ENCODE results near the gene PCDH10. TPM values are rescaled to one million over a fixed set of nuclear protein-coding genes. Genes with fewer than 3 reads are reported as not detected.

Gene PCDH10
- total RNA-seq, 1 donor from 2014 or later: 21.3 TPM

- Mint-ChIP-seq H3K36me3 (no peaks in the 10 kb centered on the region), H3K9me3 (no peaks in the 10 kb centered on the region)
Measured at GRCh38 chr4:133178956-133179355, 29.9 kb downstream of the PCDH10 start.

GRCh38 chr4:133186210-133186609 is 37.1 kb downstream of the PCDH10 start:
- Mint-ChIP-seq H3K9me3 (no peaks in the 10 kb centered on the region), H3K4me1 (no peaks in the 10 kb centered on the region), H3K4me3 (no peak overlapping the region), H3K27ac (no peak overlapping the region), H3K27me3 (ENCODE audit: low read depth) (no peaks in the 10 kb centered on the region), H3K36me3 (no peaks in the 10 kb centered on the region)
- no peak for DNase-seq (ENCODE audit: low spot score in 2 of 2, unreplicated experiment in 2 of 2)
- TF ChIP-seq CTCF (IDR thresholded peaks at IDR 0.05; ENCODE audit: unreplicated experiment): no peak

More at GRCh38 chr4:133178956-133179355, 29.9 kb downstream of the PCDH10 start:
- TF ChIP-seq CTCF (IDR thresholded peaks at IDR 0.05; ENCODE audit: unreplicated experiment): no peak
- DNase-seq (ENCODE audit: low spot score in 2 of 2, unreplicated experiment in 2 of 2): no peak
- Mint-ChIP-seq H3K27ac (no peak overlapping the region), H3K27me3 (ENCODE audit: low read depth) (no peaks in the 10 kb centered on the region), H3K4me1 (peaks cover 2% of the 10 kb centered on the region), H3K4me3 (no peak overlapping the region)

- TF ChIP-seq CTCF (IDR thresholded peaks at IDR 0.05; ENCODE audit: unreplicated experiment): no peak
- Mint-ChIP-seq H3K27me3 (ENCODE audit: low read depth) (no peaks in the 10 kb centered on the region), H3K27ac (no peak overlapping the region), H3K36me3 (no peaks in the 10 kb centered on the region), H3K9me3 (no peaks in the 10 kb centered on the region), H3K4me1 (no peaks in the 10 kb centered on the region), H3K4me3 (no peak overlapping the region)
- DNase-seq (ENCODE audit: low spot score in 2 of 2, unreplicated experiment in 2 of 2): no peak
Measured at GRCh38 chr4:133186845-133187244, 37.8 kb downstream of the PCDH10 start.

- Mint-ChIP-seq H3K4me1 (no peaks in the 10 kb centered on the region), H3K27ac (no peak overlapping the region), H3K36me3 (no peaks in the 10 kb centered on the region), H3K9me3 (no peaks in the 10 kb centered on the region), H3K27me3 (ENCODE audit: low read depth) (no peaks in the 10 kb centered on the region), H3K4me3 (no peak overlapping the region)
- DNase-seq (ENCODE audit: low spot score in 2 of 2, unreplicated experiment in 2 of 2): no peak
- TF ChIP-seq CTCF (IDR thresholded peaks at IDR 0.05; ENCODE audit: unreplicated experiment): no peak
Measured at GRCh38 chr4:133188433-133189146, 39.5 kb downstream of the PCDH10 start.

- no peak overlapping the region for H3K4me3 Mint-ChIP-seq
- no peak for TF ChIP-seq CTCF (IDR thresholded peaks at IDR 0.05; ENCODE audit: unreplicated experiment)
- no peaks in the 10 kb centered on the region for H3K4me1 Mint-ChIP-seq
- H3K9me3 Mint-ChIP-seq: no peaks in the 10 kb centered on the region
- no peak for DNase-seq (ENCODE audit: low spot score in 2 of 2, unreplicated experiment in 2 of 2)
- no peaks in the 10 kb centered on the region for H3K36me3 Mint-ChIP-seq
- H3K27me3 Mint-ChIP-seq (ENCODE audit: low read depth): no peaks in the 10 kb centered on the region
- H3K27ac Mint-ChIP-seq: no peak overlapping the region
Measured at GRCh38 chr4:133189147-133189517, 40.0 kb downstream of the PCDH10 start.
